ENCODE measurements around the gene BRAT1.

GRCh38 chr7:2595258-2595860 is 40.0 kb upstream of the BRAT1 start:
- TF ChIP-seq CTCF (IDR thresholded peaks at IDR 0.05; ENCODE audit: low read length) (no peak), EZH2 (IDR thresholded peaks at IDR 0.05; ENCODE audit: borderline replicate concordance, low read length) (no peak)
